Measurements from ENCODE around the gene NSD2. TPM values are rescaled to one million over a fixed set of nuclear protein-coding genes. Genes with fewer than 3 reads are reported as not detected.
"Not testable (repeated sequence)": the region's sequence is repeated elsewhere in the genome, so short reads cannot be mapped to it uniquely, and the experiment has no call there.

NSD2 gene
- total RNA-seq, 1 donor from 2014 or later: 176 TPM

- Mint-ChIP-seq H3K4me1 (peaks cover 17% of the 10 kb centered on the region), H3K36me3 (peaks cover 7% of the 10 kb centered on the region), H3K27me3 (ENCODE audit: insufficient read depth, low read depth) (peaks cover 10% of the 10 kb centered on the region), H3K4me3 (no peak overlapping the region), H3K27ac (no peak overlapping the region), H3K9me3 (peaks cover 2% of the 10 kb centered on the region)
- Histone ChIP-seq H3K36me3 (no peaks in the 10 kb centered on the region), H3K79me2 (ENCODE audit: low read depth) (peaks cover 22% of the 10 kb centered on the region), H4K20me1 (ENCODE audit: low read depth) (peaks cover 15% of the 10 kb centered on the region), H3F3A (ENCODE audit: low read depth) (peaks cover 20% of the 10 kb centered on the region), H3K9me3 (ENCODE audit: low read depth) (no peaks in the 10 kb centered on the region), H3K4me2 (no peak overlapping the region), H3K4me3 (no peak overlapping the region), H3K27ac (no peak overlapping the region), H2AFZ (replicated peaks) (no peak overlapping the region), H3K27me3 (peaks cover 22% of the 10 kb centered on the region), H3K4me1 (no peaks in the 10 kb centered on the region), H3K9ac (no peak overlapping the region)
- no peak for DNase-seq (ENCODE audit: low spot score)
- TF ChIP-seq EZH2 (IDR thresholded peaks at IDR 0.05): no peak
- TF ChIP-seq EZH2phosphoT487 (IDR thresholded peaks at IDR 0.05): no peak
- TF ChIP-seq CTCF (IDR thresholded peaks at IDR 0.05): no peak
Measured at GRCh38 chr4:2011583-2011982, 140.4 kb downstream of the NSD2 start.

- H3F3A ChIP-seq (ENCODE audit: low read depth): peaks cover 9% of the 10 kb centered on the region
- no peaks in the 10 kb centered on the region for H3K4me1 ChIP-seq
- Mint-ChIP-seq H3K9me3 (no peaks in the 10 kb centered on the region), H3K36me3 (peaks cover 2% of the 10 kb centered on the region), H3K27ac (no peak overlapping the region), H3K4me1 (peaks cover 3% of the 10 kb centered on the region), H3K27me3 (ENCODE audit: insufficient read depth, low read depth) (peaks cover 4% of the 10 kb centered on the region), H3K4me3 (no peak overlapping the region)
- H3K36me3 ChIP-seq: no peaks in the 10 kb centered on the region
- H2AFZ ChIP-seq (replicated peaks): no peak overlapping the region
- H3K4me2 ChIP-seq: no peak overlapping the region
- H3K27me3 ChIP-seq: peaks cover 18% of the 10 kb centered on the region
- H3K27ac ChIP-seq: no peak overlapping the region
- no peaks in the 10 kb centered on the region for H3K9me3 ChIP-seq (ENCODE audit: low read depth)
- H4K20me1 ChIP-seq (ENCODE audit: low read depth): no peaks in the 10 kb centered on the region
- TF ChIP-seq EZH2 (IDR thresholded peaks at IDR 0.05) (no peak), CTCF (IDR thresholded peaks at IDR 0.05) (no peak), EZH2phosphoT487 (IDR thresholded peaks at IDR 0.05) (no peak)
- H3K79me2 ChIP-seq (ENCODE audit: low read depth): no peaks in the 10 kb centered on the region
- H3K9ac ChIP-seq: no peak overlapping the region
- H3K4me3 ChIP-seq: no peak overlapping the region
- DNase-seq (ENCODE audit: low spot score): no peak
Measured at GRCh38 chr4:2015008-2015407, 143.8 kb downstream of the NSD2 start.

DNA sequence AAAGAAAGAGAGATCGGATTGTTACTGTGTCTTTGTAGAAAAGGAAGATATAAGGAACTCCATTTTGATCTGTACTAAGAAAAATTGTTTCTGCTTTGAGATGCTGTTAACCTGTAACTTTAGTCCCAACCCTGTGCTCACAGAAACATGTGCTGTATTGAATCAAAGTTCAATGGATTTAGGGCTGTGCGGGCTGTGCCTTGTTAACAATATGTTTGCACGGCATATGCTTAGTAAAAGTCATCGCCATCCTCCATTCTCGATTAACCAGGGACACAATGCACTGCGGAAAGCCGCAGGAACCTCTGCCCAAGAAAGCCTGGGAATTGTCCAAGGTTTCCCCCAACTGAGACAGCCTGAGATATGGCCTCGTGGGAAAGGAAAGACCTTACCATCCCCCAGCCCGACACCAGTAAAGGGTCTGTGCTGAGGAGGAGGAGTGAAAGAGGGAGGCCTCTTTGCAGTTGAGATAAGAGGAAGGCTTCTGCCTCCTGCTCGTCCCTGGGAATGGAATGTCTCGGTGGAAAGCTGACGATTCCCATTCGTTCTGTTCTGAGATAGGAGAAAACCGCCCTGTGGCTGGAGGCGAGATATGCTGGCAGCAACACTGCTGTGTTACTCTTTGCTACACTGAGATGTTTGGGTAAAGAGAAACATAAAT, 150.3 kb downstream of the NSD2 start:
- not testable (repeated sequence) for H4K20me1 ChIP-seq (ENCODE audit: low read depth); H3K27ac Mint-ChIP-seq; H3K4me1 Mint-ChIP-seq; H3K9me3 ChIP-seq (ENCODE audit: low read depth); H3K79me2 ChIP-seq (ENCODE audit: low read depth); H3K4me3 Mint-ChIP-seq; H3K4me3 ChIP-seq; H3K36me3 Mint-ChIP-seq; H3F3A ChIP-seq (ENCODE audit: low read depth); H3K36me3 ChIP-seq; H3K4me1 ChIP-seq; H3K27me3 ChIP-seq; H3K9ac ChIP-seq; H3K27ac ChIP-seq
- peak overlapping the region; percentile 96 for H2AFZ ChIP-seq (replicated peaks)
- peak; percentile 38 for DNase-seq (ENCODE audit: low spot score)
- Mint-ChIP-seq H3K9me3 (peaks cover 27% of the 10 kb centered on the region), H3K27me3 (ENCODE audit: insufficient read depth, low read depth) (peaks cover 16% of the 10 kb centered on the region)
- peak overlapping the region; percentile 37 for H3K4me2 ChIP-seq

DNA sequence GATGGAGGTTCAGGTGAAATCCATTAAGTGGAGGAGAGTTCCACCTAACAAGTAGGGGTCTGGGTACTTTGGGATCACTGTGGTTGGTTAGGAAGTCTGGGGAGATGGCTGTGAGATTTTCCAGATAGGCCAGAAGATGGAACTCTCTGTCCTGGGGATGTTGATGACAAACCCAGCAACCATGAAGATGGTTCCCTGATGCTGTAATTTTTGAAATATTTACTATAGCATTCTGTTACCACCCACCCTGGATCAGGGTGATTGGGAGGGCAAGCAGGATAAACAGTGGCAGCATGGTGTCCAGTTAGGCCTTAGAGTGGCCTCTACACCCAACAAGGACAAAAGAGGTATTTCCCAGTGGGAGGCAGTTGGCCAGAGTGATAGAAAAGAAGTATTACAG, 153.5 kb downstream of the NSD2 start:
- TF ChIP-seq EZH2 (IDR thresholded peaks at IDR 0.05): no peak
- no peak for TF ChIP-seq EZH2phosphoT487 (IDR thresholded peaks at IDR 0.05)
- no peak for TF ChIP-seq CTCF (IDR thresholded peaks at IDR 0.05)
- Mint-ChIP-seq H3K4me3 (no peak overlapping the region), H3K9me3 (peaks cover 38% of the 10 kb centered on the region), H3K4me1 (peaks cover 9% of the 10 kb centered on the region), H3K27me3 (ENCODE audit: insufficient read depth, low read depth) (peaks cover 22% of the 10 kb centered on the region), H3K27ac (no peak overlapping the region), H3K36me3 (peaks cover 5% of the 10 kb centered on the region)
- Histone ChIP-seq H3K27me3 (peaks cover 27% of the 10 kb centered on the region), H3K79me2 (ENCODE audit: low read depth) (no peaks in the 10 kb centered on the region), H2AFZ (replicated peaks) (no peak overlapping the region), H3K4me3 (no peak overlapping the region), H3K27ac (no peak overlapping the region), H3K36me3 (no peaks in the 10 kb centered on the region), H3K9me3 (ENCODE audit: low read depth) (peaks cover 8% of the 10 kb centered on the region), H4K20me1 (ENCODE audit: low read depth) (no peaks in the 10 kb centered on the region), H3K4me2 (no peak overlapping the region), H3F3A (ENCODE audit: low read depth) (no peaks in the 10 kb centered on the region), H3K4me1 (peaks cover 10% of the 10 kb centered on the region), H3K9ac (no peak overlapping the region)
- no peak for DNase-seq (ENCODE audit: low spot score)
